ENCODE measurements around the gene LCTL. TPM values are rescaled to one million over a fixed set of nuclear protein-coding genes. Genes with fewer than 3 reads are reported as not detected.

LCTL gene
- total and polyA plus RNA-seq, 10 of the 15 experiments (the other 5 are each of a cell fraction or from before 2014, with no cell fraction given): 0.07 to 0.76 (median 0.40) TPM; not detected in 5

- TF ChIP-seq ZNF592 (IDR thresholded peaks at IDR 0.05): no peak
- no peak for TF ChIP-seq HSF1 (IDR thresholded peaks at IDR 0.05; ENCODE audit: low read depth, low read length)
- TF ChIP-seq, protein P1, sequence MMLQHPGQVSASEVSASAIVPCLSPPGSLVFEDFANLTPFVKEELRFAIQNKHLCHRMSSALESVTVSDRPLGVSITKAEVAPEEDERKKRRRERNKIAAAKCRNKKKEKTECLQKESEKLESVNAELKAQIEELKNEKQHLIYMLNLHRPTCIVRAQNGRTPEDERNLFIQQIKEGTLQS (IDR thresholded peaks at IDR 0.05; ENCODE audit: borderline replicate concordance, extremely low read depth, low read depth, low read length): no peak
- no peak for TF ChIP-seq ATF7 (IDR thresholded peaks at IDR 0.05; ENCODE audit: low read depth)
Observed at GRCh38 chr15:66586155-66586976, 20.6 kb upstream of the LCTL start (continued).

Measured in GM12878 (cell line).